Measurements from ENCODE around the gene ZBTB20.

DNA sequence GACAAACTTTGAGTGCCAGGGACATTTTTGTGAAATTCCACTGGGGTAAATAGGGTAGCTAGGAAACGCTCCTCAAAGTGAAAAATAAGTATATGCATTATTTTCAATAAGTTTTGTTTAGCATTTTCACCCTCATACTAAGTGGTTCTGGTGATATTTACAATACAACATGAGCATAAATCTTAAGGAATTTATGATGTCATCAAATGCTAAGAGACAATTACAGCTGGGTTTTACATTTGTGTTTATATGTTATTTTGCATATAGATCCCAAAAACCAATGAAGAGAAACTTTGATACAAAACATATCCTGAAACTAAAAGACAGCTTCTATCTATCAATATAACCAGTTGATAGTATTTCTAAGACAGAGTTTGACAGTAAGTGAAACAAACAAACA lies 323.1 kb downstream of the ZBTB20 start:
- TF ChIP-seq, protein P1, sequence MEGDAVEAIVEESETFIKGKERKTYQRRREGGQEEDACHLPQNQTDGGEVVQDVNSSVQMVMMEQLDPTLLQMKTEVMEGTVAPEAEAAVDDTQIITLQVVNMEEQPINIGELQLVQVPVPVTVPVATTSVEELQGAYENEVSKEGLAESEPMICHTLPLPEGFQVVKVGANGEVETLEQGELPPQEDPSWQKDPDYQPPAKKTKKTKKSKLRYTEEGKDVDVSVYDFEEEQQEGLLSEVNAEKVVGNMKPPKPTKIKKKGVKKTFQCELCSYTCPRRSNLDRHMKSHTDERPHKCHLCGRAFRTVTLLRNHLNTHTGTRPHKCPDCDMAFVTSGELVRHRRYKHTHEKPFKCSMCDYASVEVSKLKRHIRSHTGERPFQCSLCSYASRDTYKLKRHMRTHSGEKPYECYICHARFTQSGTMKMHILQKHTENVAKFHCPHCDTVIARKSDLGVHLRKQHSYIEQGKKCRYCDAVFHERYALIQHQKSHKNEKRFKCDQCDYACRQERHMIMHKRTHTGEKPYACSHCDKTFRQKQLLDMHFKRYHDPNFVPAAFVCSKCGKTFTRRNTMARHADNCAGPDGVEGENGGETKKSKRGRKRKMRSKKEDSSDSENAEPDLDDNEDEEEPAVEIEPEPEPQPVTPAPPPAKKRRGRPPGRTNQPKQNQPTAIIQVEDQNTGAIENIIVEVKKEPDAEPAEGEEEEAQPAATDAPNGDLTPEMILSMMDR (IDR thresholded peaks at IDR 0.05 in 8 of 11, conservative IDR thresholded peaks at IDR 0.05 in 3 of 11) = no peak
- TF ChIP-seq POLR2AphosphoS5 (IDR thresholded peaks at IDR 0.05) (no peak), POLR2A (IDR thresholded peaks at IDR 0.05) (no peak)

Data from spleen (tissue), 7 donors.